Measurements from ENCODE around the gene SYT1. TPM values are rescaled to one million over a fixed set of nuclear protein-coding genes. Genes with fewer than 3 reads are reported as not detected.

Gene SYT1
- total and polyA plus RNA-seq, 2 experiments from 2014 or later = 48.7 to 51.7 TPM

GRCh38 chr12:79255288-79255687, 390.7 kb downstream of the SYT1 start:
- H3K4me2 ChIP-seq = no peak overlapping the region
- no peak overlapping the region for H3K27ac ChIP-seq (ENCODE audit: low read depth)
- no peaks in the 10 kb centered on the region for H3F3A ChIP-seq (replicated peaks; ENCODE audit: low read depth)
- peaks cover 13% of the 10 kb centered on the region; the same call in 1 of the 2 replicates for H3K27me3 ChIP-seq (ENCODE audit: insufficient read depth)
- H4K20me1 ChIP-seq (replicated peaks; ENCODE audit: insufficient read depth) = no peaks in the 10 kb centered on the region
- 0 out of 2 replicates have a peak, but pooled peaks cover 4% of the 10 kb centered on the region for H3K36me3 ChIP-seq (ENCODE audit: insufficient read depth)
- H3K9me3 Mint-ChIP-seq = no peaks in the 10 kb centered on the region
- no peak overlapping the region for H2AFZ ChIP-seq
- H3K79me2 ChIP-seq (replicated peaks; ENCODE audit: insufficient read depth) = no peaks in the 10 kb centered on the region
- H3K27ac Mint-ChIP-seq = no peak overlapping the region
- H3K4me1 Mint-ChIP-seq = no peaks in the 10 kb centered on the region; the same call in 2 of the 3 replicates
- no peak for DNase-seq (ENCODE audit: low spot score)
- peaks cover 5% of the 10 kb centered on the region for H3K27me3 Mint-ChIP-seq (ENCODE audit: insufficient read depth, low read depth, poor library complexity)
- no peaks in the 10 kb centered on the region for H3K4me1 ChIP-seq (ENCODE audit: insufficient read depth)
- no peaks in the 10 kb centered on the region for H3K9me2 ChIP-seq (ENCODE audit: insufficient read depth)
- TF ChIP-seq REST (IDR thresholded peaks at IDR 0.05; ENCODE audit: unreplicated experiment) = no peak
- TF ChIP-seq JUNB (IDR thresholded peaks at IDR 0.05; ENCODE audit: unreplicated experiment) = no peak
- no peak for TF ChIP-seq ZNF114 (CRISPR knock-in tag; IDR thresholded peaks at IDR 0.05)
- TF ChIP-seq ZNF331 (CRISPR knock-in tag; IDR thresholded peaks at IDR 0.05; ENCODE audit: low read depth) = no peak
- no peak for TF ChIP-seq NANOG (IDR thresholded peaks at IDR 0.05; ENCODE audit: borderline replicate concordance)
- TF ChIP-seq POLR2AphosphoS5 (IDR thresholded peaks at IDR 0.05; ENCODE audit: low read depth) = no peak
- no peak for TF ChIP-seq CREB1 (CRISPR knock-in tag; IDR thresholded peaks at IDR 0.05; ENCODE audit: low read depth)
- TF ChIP-seq ZNF462 (CRISPR knock-in tag; IDR thresholded peaks at IDR 0.05) = no peak
- TF ChIP-seq EZH2 (IDR thresholded peaks at IDR 0.05; ENCODE audit: low read depth, unreplicated experiment) = no peak
- TF ChIP-seq EZH2phosphoT487 (IDR thresholded peaks at IDR 0.05; ENCODE audit: unreplicated experiment) = no peak
- no peak for TF ChIP-seq ETS1 (IDR thresholded peaks at IDR 0.05)
- no peak for TF ChIP-seq STAT1 (IDR thresholded peaks at IDR 0.05; ENCODE audit: unreplicated experiment)
- TF ChIP-seq CTCF (conservative IDR thresholded peaks at IDR 0.05; ENCODE audit: low read depth in 2 of 2) = no peak
- no peak for ATAC-seq
- H3K4me3 ChIP-seq = no peak overlapping the region
- no peaks in the 10 kb centered on the region for H3K36me3 Mint-ChIP-seq (ENCODE audit: low read depth)
- no peak overlapping the region for H3K4me3 Mint-ChIP-seq
